Heart left ventricle (tissue), 16 donors: Measurements from ENCODE around the gene FAM240B. TPM values are rescaled to one million over a fixed set of nuclear protein-coding genes. Genes with fewer than 3 reads are reported as not detected.

Source experiments
- ATAC-seq, 4 donors: fragments of 200-7000 bp; cut with Tn5 transposase; one replicate each; pipeline ENCODE4 v1.9.1; 2020 to 2022; ENCODE audit warnings: moderate library complexity in 4 of 4, mild to moderate bottlenecking in 3 of 4, moderate number of reproducible peaks in 1 of 4
- DNase-seq, 5 donors: peaks; one replicate each; pipeline ENCODE4 v3.0.0-alpha.2; 2020
- H3K27ac ChIP-seq, 12 donors: fragments of 200-600 bp; sonication (generic) in 4 of 12; one replicate each; pipeline versions ENCODE4 v1.5.0 to v1.8.0; 2016 to 2022; ENCODE audit warnings: mild to moderate bottlenecking in 2 of 12
- H3K27me3 ChIP-seq, 9 donors: fragments of 200-600 bp; sonication (generic) in 2 of 9; one replicate each; pipeline versions ENCODE4 v1.5.1 to v1.8.0; 2016 to 2022; ENCODE audit warnings: mild to moderate bottlenecking in 3 of 9
- H3K36me3 ChIP-seq, 9 donors: fragments of 200-600 bp; sonication (generic) in 2 of 9; one replicate each; pipeline versions ENCODE4 v1.5.0 to v1.8.0; 2018 to 2022; ENCODE audit warnings: mild to moderate bottlenecking in 2 of 9
- H3K4me1 ChIP-seq, 12 donors: fragments of 200-600 bp; sonication (generic) in 4 of 12; one replicate each; pipeline versions ENCODE4 v1.5.0 to v1.8.0; 2016 to 2022; ENCODE audit warnings: mild to moderate bottlenecking in 3 of 12
- H3K4me3 ChIP-seq, 12 donors: fragments of 200-600 bp; sonication (generic) in 4 of 12; one replicate each; pipeline versions ENCODE4 v1.5.0 to v1.8.0; 2017 to 2022; ENCODE audit warnings: mild to moderate bottlenecking in 9 of 12, moderate library complexity in 4 of 12
- H3K9me3 ChIP-seq, 12 donors: fragments of 200-600 bp; sonication (generic) in 4 of 12; one replicate each; pipeline versions ENCODE4 v1.5.0 to v1.8.0; 2016 to 2022; ENCODE audit warnings: mild to moderate bottlenecking in 1 of 12
- POLR2A ChIP-seq, 2 donors: fragments of 450-650 bp; IDR thresholded peaks; one replicate each; pipeline ENCODE4 v1.6.1; 2017; ENCODE audit warnings: antibody characterized with exemption in 2 of 2, mild to moderate bottlenecking in 2 of 2, moderate library complexity in 2 of 2
- WGBS, 4 donors: extraction: QIAGEN DNeasy Blood & Tissue Kit in 2 of 4; methylation state at CpG; one replicate each; pipeline versions ENCODE4 v1.1.5 to v1.1.7; 2013 to 2018; 5-methylcytosine and 5-hydroxymethylcytosine counted together
- intact Hi-C, 10 donors: fragments of 100-400 bp; cut with DNase I; formaldehyde crosslinking; loops; one replicate each; pipeline versions ENCODE4 v1.11.1 to v1.14.2; 2022
- long read RNA-seq, 3 donors: library from polyadenylated mRNA; unstranded; transcript quantifications; one replicate each; pipeline ENCODE4 v2.0.0, GENCODE V29; 2020 to 2021
- polyA plus RNA-seq, 2 donors: library from polyadenylated mRNA; stranded (reverse); fragments of 200-250 nt; gene quantifications; one replicate each; pipeline ENCODE4 v1.2.3, GENCODE V29; 2013
- total RNA-seq, 9 donors: library from RNA; depleted of rRNA in 2 of 9; stranded (reverse); fragments of >200 nt in 2 of 9; fragmentation: NEBNext Ultra II Directional in 3 of 9; extraction: Animal tissue kit (Norgen Biotek cat#: 25700) in 3 of 9; gene quantifications; one replicate each; pipeline versions ENCODE4 v1.1.0 to v1.2.4, GENCODE V29; 2016 to 2023
- TF ChIP-seq, protein P1 (sequence below), 12 donors: fragments of 200-600 bp; sonication (generic) in 4 of 12; IDR thresholded peaks; one replicate each; pipeline versions ENCODE4 v1.5.0 to v1.8.0; 2018 to 2022; ENCODE audit warnings: antibody characterized with exemption in 12 of 12, mild to moderate bottlenecking in 5 of 12
- donor health status: ischemic (EF 13 %, LVEDD 7.1; RV severe dilation, severe dysfunction).
- donor health status: healthy with polysubstance abuse.
- donor health status: DM: no; HTN: yes; CAD: no.
- donor health status: DM: no; HTN: no; CAD: no.
- donor health status: ischemic (EF 25% LVEDD 6.9; RV normal size, moderate dysfunction).
- donor health status: ischemic (EF 25% LVEDD 5.7; RV mildly dilated, moderate dysfunction).
- donor health status: healthy.
- donor health status: DM: yes; HTN: yes; CAD: no.
- donor health status: ischemic (EF 35%, LVEDD 5.7; RV mildly dilated, moderate dysfunction).
- donor health status: nonischemic (EF 11% LVEDD 7.7; RV severe dilation, severe dysfunction).
- donor health status: DM: yes; HTN: yes; CAD: no.
- donor health status: PGD.
- donor health status: ischemic (EF 29% LVEDD 5.4; RV normal size, mild dysfunction).
- donor health status: nonischemic (EF 23%, LVEDD 6.1; RV moderate dilation, normal function).

FAM240B gene
- not detected for total RNA-seq
- polyA plus RNA-seq: not detected
- long read RNA-seq, donor 1: 0 reads
- long read RNA-seq, donor 2: 0 reads
- long read RNA-seq, donor 3: 0 reads

DNA sequence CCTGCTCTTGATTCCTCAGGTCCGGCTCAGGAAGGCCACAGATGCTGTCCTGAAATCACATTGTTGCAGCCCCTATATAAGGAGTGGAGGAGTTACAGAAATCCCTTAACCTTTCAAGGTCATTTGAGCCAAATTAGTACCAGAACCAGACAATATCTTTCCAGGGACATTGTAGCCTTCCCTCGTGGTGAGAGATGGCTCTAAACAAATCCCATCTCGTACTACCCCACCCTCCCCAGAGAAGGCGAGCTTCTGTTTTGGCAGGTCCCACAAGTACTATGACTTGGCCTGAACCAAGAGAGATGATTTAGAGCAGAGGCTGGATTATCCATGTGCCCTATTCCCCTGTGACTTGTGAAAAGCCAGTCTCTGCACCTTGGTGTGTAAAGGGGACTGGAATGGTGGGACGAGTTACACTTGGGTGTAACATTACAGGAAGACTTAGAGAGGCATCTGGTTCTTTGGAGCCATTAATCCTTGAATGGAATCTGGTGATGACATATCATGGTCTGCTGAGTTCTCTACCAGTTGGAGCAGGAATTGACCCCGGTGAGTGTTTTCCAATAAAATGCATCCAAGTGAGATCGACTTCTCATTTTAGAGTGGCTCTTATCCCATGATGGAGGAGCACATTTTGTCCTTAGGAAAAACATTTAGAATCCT is at the start of gene FAM240B:
Gene FAM240B (minus strand): TSS at position 51 of the 663 bp plus-strand sequence. CDS start 16,134 bp downstream, outside the sequence.
- TF ChIP-seq POLR2A (IDR thresholded peaks at IDR 0.05): no peak
- TF ChIP-seq, protein P1, sequence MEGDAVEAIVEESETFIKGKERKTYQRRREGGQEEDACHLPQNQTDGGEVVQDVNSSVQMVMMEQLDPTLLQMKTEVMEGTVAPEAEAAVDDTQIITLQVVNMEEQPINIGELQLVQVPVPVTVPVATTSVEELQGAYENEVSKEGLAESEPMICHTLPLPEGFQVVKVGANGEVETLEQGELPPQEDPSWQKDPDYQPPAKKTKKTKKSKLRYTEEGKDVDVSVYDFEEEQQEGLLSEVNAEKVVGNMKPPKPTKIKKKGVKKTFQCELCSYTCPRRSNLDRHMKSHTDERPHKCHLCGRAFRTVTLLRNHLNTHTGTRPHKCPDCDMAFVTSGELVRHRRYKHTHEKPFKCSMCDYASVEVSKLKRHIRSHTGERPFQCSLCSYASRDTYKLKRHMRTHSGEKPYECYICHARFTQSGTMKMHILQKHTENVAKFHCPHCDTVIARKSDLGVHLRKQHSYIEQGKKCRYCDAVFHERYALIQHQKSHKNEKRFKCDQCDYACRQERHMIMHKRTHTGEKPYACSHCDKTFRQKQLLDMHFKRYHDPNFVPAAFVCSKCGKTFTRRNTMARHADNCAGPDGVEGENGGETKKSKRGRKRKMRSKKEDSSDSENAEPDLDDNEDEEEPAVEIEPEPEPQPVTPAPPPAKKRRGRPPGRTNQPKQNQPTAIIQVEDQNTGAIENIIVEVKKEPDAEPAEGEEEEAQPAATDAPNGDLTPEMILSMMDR (IDR thresholded peaks at IDR 0.05): no peak
- Histone ChIP-seq H3K27ac (no peak within 1 kb of the TSS), H3K4me3 (no peak within 1 kb of the TSS), H3K27me3 (no peaks in the 10 kb centered on the region), H3K9me3 (no peaks in the 10 kb centered on the region), H3K36me3 (no peaks in the 10 kb centered on the region), H3K4me1 (no peaks in the 10 kb centered on the region)
- no peak for DNase-seq
- WGBS, 4 donors: 69 to 82% (median 79%) methylated on average over 7 of the region's 7 CpGs
- no peak for ATAC-seq
- intact Hi-C loops: loop anchor here in 2 of 10 donors (1.0 to 10.0 kb wide), 2 partner anchors 17 to 55 kb away; no protein-coding TSS in a partner anchor

DNA sequence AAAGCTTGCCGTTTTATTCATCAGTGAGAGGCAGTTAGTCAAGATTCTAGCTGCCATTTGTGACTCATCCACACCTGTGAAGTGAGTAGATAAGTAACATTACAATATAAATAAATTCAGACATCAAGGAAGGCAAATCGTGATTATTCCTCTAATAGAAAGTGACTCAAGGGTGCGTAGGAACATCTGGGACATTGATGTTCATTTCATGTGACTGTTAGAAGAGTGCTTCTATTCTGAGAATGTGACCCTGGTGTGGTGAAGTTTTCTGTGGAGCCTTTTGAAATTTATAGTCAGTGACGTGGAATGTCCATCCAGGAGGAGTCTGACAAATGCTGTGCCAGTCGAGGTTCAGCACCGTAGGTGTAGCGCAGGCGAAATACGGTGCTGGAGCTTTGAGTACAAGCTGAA is 48.4 kb upstream of the FAM240B start:
- Histone ChIP-seq H3K27ac (no peak overlapping the region), H3K27me3 (no peaks in the 10 kb centered on the region), H3K4me1 (no peaks in the 10 kb centered on the region), H3K4me3 (no peak overlapping the region), H3K36me3 (no peaks in the 10 kb centered on the region), H3K9me3 (peaks cover 0 to 3% (median 0%) of the 10 kb centered on the region in 12 donors)
- intact Hi-C loops: loop anchor here in 1 of 10 donors (10.0 kb wide), 1 partner anchor 94 kb away; no protein-coding TSS in a partner anchor
- ATAC-seq (peak in 2 of 4 donors; percentile 33 to 67), DNase-seq (no peak)
- TF ChIP-seq POLR2A (IDR thresholded peaks at IDR 0.05): no peak
- TF ChIP-seq, protein P1 (IDR thresholded peaks at IDR 0.05): no peak
- 71 to 75% (median 73%) methylated on average over 9 of the region's 9 CpGs for WGBS, 4 donors

DNA sequence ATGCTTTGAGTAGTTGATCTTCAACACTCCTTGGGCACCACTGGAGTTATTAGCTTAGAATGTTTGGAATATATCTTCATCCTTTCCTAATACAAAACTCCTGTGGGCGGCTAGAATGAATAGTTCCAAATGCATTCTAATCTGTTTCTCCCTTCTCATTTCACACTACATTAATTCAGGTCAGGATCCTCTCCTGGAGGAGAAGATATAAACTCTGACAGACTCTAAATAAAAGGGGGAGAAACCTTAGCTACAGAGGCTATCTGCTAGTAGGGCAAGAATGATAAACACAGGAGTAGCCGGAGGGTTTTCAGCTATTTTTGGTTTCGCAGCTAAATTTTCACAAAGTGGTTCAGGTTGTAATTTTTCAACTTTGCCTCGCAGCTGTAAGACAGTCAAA is 45.2 kb upstream of the FAM240B start:
- intact Hi-C loops: loop anchor here in 1 of 10 donors (10.0 kb wide), 1 partner anchor 90 kb away; no protein-coding TSS in a partner anchor
- 71 to 76% (median 73%) methylated on average over 4 of the region's 4 CpGs for WGBS, 4 donors
- no peaks in the 10 kb centered on the region for H3K27me3 ChIP-seq
- H3K27ac ChIP-seq: no peak overlapping the region
- no peaks in the 10 kb centered on the region for H3K36me3 ChIP-seq
- no peak for ATAC-seq
- no peak for DNase-seq
- H3K4me1 ChIP-seq: no peaks in the 10 kb centered on the region
- H3K4me3 ChIP-seq: no peak overlapping the region
- peaks cover 0 to 3% (median 0%) of the 10 kb centered on the region in 12 donors for H3K9me3 ChIP-seq
- TF ChIP-seq, protein P1 (IDR thresholded peaks at IDR 0.05): no peak
- no peak for TF ChIP-seq POLR2A (IDR thresholded peaks at IDR 0.05)

DNA sequence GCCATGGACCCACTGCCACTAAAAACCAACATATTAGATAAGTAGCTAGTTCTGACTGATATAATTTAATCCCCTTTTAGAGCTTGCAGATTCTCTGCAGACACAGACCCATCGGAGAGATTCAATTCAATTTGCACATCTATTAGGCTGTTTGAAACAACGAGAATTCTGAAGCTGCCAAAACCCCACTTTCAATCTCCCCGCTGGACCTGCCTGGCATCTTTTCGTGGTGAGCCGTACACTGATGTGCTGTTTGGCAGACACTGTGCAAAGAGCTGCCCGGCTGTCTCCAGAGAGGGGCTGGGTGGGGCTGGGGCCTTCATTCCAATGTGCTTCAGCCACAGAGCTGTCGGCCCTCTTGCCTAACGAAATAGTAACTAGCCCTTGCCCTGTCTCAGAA is 42.1 kb upstream of the FAM240B start:
- no peak overlapping the region for H3K4me3 ChIP-seq
- ATAC-seq (no peak), DNase-seq (no peak)
- WGBS, 4 donors: 61 to 74% (median 72%) methylated on average over 8 of the region's 8 CpGs
- H3K27me3 ChIP-seq: no peaks in the 10 kb centered on the region
- H3K4me1 ChIP-seq: no peaks in the 10 kb centered on the region
- intact Hi-C loops: loop anchor here in 1 of 10 donors (10.0 kb wide), 1 partner anchor 87 kb away; no protein-coding TSS in a partner anchor
- no peak overlapping the region for H3K27ac ChIP-seq
- H3K36me3 ChIP-seq: no peaks in the 10 kb centered on the region
- no peaks in the 10 kb centered on the region for H3K9me3 ChIP-seq
- no peak for TF ChIP-seq POLR2A (IDR thresholded peaks at IDR 0.05)
